Measurements from ENCODE around the gene PRKCA.

DNA sequence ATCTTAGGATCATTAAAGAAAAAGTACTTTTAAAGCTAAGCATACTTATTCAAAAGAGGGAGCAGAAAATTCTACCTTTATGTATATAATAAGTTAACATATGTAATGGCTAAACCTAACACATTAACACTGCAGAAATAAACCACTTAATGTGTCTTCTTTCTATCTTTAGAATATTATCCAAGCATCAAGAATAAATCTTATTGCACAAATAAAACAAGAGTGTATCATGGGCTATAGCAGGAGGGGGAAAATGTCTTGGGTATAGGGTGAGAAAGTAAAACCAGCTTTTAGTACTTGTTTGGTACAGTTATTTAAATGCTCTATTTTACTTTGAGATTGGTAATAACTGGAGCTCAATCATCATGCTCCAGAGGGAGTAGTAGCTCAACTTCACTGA lies 10.9 kb downstream of the PRKCA start:
- TF ChIP-seq, protein P1, sequence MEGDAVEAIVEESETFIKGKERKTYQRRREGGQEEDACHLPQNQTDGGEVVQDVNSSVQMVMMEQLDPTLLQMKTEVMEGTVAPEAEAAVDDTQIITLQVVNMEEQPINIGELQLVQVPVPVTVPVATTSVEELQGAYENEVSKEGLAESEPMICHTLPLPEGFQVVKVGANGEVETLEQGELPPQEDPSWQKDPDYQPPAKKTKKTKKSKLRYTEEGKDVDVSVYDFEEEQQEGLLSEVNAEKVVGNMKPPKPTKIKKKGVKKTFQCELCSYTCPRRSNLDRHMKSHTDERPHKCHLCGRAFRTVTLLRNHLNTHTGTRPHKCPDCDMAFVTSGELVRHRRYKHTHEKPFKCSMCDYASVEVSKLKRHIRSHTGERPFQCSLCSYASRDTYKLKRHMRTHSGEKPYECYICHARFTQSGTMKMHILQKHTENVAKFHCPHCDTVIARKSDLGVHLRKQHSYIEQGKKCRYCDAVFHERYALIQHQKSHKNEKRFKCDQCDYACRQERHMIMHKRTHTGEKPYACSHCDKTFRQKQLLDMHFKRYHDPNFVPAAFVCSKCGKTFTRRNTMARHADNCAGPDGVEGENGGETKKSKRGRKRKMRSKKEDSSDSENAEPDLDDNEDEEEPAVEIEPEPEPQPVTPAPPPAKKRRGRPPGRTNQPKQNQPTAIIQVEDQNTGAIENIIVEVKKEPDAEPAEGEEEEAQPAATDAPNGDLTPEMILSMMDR (IDR thresholded peaks at IDR 0.05): no peak
- TF ChIP-seq POLR2A (IDR thresholded peaks at IDR 0.05; ENCODE audit: low read depth): no peak
- TF ChIP-seq EP300 (IDR thresholded peaks at IDR 0.05): no peak
- no peak for TF ChIP-seq POLR2AphosphoS5 (IDR thresholded peaks at IDR 0.05)
